Measurements from ENCODE around the gene TNFRSF25.
"Not testable (repeated sequence)": the region's sequence is repeated elsewhere in the genome, so short reads cannot be mapped to it uniquely, and the experiment has no call there.

The TNFRSF25 gene

DNA sequence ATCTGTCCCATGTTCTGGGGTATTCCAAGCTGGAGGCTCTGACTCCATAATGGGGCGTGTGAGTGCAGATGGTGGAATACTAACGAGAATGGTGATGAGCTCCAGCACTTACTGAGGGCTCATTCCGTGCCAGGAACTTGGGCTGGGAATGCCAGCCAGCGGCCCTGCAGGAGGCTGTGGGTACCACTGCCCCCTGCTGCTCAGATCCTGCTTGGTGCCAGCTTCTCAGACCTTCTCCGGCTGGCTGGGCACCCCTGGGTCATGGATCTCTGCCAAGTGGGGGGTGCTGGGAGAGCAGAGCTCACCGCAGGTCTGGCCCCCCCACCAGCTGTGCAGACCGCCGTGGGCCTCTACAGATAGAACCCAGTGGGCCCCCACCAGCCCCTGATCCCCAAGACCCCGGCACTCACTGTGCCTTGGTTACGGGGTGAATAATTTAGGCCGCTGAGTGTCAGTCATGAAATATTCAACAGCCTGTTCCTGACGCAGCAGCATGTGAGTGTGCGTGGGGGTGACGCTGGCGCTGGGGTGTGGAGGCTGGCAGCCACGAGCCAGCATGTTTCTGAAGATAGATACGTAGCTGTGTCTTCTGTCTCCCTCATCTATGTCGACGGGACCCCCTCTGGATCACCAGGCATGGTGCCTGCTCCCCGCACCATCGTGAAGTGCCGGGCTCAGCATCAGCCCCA, 28.8 kb downstream of the TNFRSF25 start:
- in situ Hi-C loops (cut with MboI; ENCODE audit: low sequenced_read_pairs): not testable (repeated sequence)

DNA sequence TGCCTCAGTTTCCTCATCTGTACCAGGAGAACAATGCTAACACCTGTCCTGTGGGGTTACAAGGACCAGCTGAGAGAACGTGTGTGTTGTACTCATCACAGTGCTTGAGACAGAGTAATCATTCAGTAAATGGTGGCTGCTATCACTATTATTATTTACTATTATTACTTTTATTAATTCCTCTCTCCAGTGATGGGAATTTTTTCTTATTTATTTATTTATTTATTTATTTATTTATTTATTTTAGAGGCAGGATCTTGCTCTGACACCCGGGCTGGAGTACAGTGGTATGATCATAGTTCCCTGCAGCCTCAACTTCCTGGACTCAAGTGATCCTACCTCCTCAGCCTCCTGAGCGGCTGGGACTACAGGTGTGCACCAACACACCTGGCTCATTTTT, 29.7 kb downstream of the TNFRSF25 start:
- in situ Hi-C loops (cut with MboI; ENCODE audit: low sequenced_read_pairs): not testable (repeated sequence)

DNA sequence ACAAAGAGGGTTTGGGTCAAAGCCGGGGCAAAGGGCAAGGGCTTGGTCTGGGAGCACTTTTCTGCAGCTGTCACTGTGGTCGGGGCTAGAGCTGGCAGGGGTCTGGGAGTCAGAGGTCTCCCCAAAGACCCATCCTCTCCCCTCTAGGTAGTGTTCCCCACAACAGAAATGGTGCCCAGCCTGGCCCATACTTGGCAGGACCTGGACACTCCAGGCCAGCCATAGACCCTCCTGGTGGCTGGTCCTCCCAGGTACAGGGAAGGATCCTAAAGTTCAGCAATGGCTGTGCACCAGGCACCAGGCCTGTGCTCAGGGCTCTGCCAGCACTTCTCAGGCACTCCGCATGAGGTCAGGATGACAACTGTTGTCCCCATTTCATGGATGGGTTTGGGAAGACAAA, 30.4 kb downstream of the TNFRSF25 start:
- in situ Hi-C loops (cut with MboI; ENCODE audit: low sequenced_read_pairs): no loop called here

DNA sequence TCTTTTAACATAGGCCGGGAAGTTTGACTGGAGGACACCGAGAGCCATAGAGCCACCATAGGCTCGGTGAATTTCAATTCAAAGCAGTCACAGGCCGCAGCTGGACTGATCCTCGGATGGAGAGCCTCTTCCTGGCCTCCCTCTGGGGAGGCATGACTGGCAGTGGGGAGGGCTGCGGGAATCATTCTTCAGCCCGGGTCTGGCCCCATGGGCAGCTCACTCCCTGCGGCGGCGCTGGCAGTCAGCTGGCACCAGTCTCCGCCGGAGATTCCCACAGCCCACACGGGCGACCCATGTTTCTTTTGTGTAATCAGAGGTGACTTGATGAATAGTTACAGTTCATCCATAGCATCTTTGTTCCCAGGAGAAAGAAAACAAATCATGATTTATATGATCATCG, 30.8 kb downstream of the TNFRSF25 start:
- in situ Hi-C loops (cut with MboI; ENCODE audit: low sequenced_read_pairs): no loop called here

DNA sequence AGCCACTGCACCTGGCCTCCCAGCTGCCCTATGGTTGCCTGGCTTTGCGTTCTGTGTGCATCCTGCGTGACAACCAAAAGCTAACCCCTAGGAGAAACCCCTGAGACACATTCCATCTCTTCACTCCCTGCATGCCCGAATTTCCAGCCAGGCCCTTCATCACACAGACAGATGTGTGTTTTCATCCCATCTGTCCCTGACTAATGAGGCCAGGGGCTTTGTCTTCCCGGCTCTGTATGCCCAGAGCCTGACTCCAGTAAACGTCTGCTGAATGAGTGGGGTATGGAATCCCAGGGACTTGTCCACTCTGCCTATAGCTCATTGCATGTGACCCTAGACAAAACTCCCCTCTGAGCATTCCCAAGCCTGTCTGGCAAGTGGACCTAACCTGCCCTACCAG, 31.8 kb downstream of the TNFRSF25 start:
- in situ Hi-C loops (cut with MboI; ENCODE audit: low sequenced_read_pairs): no loop called here

DNA sequence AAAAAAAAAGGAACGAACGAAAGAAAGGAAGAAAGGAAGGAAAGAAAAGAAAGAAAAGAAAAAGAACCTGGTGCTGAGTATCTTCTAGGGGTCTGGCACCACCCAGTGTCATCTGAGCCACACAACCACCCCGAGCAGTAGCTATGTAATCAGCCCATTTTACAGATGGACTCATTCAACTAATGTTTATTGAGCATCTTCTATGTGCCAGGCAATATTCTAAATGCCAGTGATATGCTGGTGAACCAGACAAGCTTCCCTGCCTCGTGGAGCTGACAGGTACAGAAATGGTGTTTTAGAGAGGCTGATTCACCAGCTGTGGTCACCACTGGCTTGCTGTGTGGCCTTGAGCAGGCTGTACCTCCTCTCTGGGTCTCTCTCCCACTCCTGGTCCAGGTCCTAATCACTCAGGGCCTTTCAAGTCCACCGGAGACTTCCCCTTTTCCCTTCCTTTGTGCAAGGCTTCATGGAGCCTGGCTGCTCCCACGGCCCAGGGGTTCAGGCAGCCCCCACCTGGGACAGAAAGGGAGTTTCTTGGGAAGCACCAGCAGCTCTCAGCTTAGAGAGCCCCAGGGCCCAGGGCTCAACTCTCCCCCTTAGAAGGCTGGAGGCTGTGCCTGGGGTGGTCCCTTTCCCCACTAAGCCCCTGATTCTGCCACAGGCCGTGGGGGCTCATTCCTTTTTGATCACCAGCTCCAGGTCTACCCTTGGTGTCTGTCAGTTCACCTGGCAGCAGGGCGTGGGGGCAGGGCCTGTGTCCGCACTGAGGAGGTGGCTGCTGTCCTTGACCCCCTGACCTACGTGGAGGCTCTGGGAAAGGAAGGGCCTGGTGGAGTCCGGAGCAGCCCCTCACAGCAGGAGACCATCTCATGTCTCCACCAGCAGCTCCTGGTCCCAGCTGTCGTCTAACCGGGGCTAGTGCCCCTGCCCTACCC, 34.1 kb downstream of the TNFRSF25 start:
- in situ Hi-C loops (cut with MboI; ENCODE audit: low sequenced_read_pairs): not testable (repeated sequence)

DNA sequence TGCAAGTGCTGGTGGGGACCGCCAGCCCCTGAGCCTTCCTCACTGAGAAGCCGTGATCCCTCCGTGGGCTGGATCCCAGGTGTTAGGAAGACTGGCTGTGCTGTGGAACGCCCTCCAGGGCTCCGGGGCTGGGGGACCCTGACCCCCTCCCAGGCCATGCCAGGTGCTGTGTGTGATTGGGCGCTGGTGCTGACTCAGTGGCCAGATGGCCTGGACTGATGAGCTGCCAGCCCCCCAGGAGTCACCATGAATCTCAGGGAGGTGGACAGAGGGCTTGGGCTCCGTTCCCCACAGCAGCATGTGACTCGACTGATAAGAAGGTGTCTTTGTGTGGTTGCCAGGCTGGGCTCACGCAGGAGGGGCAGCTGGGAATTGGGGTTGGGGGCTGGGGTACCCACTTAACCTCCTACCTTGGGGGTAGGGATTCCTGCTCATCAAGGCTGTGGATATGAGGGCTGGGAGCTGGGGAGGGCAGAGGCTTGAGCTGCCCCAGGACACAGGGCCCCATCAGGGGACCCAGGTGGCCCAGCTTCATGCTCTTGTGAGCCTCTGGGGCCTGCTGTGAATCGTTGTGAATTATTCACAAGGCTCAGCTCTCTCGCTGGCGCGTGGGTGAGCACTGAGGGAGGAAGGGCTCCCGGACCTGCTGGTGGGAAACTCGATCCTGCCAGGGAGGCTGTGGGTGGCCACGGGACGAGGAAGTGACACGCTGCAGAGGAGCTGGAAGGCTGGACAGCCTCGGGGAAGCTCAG, 36.1 kb downstream of the TNFRSF25 start:
- in situ Hi-C loops (cut with MboI; ENCODE audit: low sequenced_read_pairs): not testable (repeated sequence)

DNA sequence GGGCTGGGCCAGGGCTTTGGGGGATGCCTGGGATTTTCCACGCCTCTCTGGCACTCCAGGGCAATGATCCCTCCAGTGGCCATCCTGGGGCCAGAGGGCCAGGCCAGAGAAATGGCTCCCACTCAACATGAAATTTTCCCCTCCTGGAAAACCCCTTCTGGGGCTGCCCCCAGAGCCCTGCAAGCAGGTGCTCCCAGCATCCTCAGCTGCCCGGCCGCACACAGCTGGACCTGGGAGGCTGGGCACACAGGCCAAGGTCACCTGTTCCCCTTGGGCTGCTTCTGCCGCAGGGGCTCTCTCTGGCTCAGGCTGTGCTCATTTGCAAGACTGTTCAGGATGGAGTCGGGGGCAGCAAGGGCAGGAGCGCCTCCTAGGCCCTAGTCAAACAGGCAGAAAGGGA, 37.5 kb downstream of the TNFRSF25 start:
- in situ Hi-C loops (cut with MboI; ENCODE audit: low sequenced_read_pairs): not testable (repeated sequence)

DNA sequence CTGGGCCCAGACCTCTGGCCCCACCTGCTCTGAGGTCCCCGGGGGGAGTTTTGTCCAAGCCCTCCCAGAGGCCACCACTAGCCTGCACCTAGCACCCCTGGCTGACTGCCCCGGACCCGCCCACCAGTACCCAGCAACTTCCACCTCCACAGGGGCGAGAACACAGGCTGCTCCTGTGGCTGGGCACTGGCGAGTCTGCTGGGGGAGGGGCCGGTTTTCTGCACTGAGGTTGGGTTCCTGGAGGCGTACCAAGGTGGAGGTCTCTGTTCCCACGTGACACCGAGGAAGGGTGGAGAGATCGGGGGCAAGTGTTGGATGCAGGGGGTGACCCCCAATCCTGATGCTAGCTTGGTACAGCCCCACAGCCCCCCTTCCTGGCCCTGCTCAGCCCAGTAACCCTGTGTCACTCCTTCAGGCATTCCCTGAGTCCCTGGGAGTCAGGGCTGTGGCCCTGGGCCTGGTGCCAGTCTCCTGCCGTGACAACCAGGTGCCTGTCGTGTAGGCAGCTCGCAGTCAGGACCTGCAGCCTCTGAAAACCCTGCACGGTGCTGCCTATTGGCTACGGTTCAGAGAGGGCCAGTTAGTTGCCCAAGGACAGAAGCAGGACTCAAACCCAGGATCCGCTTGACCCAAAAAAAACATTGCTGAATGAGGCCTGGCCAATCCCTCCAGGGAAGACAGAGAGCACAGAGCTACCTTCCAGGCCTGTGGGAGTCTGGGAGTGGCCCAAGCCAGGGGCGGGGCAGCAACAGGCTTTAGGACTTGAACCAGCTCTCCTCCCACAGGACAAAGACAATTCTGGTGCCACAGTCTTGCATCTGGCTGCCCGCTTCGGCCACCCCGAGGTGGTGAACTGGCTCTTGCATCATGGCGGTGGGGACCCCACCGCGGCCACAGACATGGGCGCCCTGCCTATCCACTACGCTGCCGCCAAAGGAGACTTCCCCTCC, 38.3 kb downstream of the TNFRSF25 start:
- in situ Hi-C loops (cut with MboI; ENCODE audit: low sequenced_read_pairs): no loop called here

DNA sequence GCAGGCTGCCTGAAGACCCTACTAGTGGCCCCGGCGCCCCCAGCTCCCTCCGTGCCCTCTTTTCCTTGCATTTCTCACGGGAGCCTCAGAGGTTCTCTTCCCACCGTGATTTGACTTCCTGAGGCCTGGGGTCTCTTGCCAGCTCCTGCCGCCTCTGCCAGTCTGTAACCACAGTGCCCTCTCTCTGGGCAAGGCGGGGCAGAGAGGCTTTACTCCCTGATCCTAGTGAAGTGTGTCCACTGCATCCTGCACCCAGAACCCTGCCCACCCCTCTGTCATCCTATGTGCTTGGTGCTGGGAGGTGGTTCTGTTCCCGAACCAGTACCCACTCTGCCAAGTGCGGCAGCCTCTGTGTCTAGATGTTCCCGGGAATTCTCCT, 39.0 kb downstream of the TNFRSF25 start:
- in situ Hi-C loops (cut with MboI; ENCODE audit: low sequenced_read_pairs): no loop called here

DNA sequence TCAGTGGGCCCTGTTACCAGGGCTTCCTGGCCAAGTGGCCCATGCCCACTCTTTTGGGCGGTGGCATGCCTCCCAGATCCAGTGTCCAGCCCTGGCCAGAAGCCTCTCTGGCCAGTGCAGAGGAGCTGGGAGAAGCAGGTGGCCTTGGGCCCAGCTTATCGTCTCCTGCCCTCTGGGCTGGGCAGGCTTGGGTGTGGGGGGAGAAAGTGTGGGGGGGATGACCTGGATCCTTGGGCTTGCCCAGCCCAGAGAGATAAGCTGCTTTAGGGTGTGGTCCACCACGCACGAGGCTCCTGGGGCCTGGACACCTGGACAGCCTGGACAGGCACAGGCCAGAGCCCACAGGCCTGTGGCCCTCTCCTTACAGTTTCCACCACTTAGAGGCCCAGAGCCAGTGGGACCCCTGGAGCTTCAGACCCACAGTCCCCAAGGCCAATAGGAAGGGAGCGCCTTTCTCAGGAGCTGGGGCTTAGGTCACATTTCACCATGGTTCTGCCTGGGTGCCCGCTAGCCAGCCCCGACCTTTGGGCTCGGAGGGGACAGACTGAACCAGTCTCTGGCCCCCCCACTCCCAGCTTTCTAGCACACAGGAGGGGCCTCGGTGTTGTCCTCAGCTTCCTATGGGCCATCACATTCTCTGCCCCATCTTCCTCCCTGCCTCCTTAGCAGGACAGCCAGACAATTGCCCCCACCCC, 39.5 kb downstream of the TNFRSF25 start:
- in situ Hi-C loops (cut with MboI; ENCODE audit: low sequenced_read_pairs): no loop called here

DNA sequence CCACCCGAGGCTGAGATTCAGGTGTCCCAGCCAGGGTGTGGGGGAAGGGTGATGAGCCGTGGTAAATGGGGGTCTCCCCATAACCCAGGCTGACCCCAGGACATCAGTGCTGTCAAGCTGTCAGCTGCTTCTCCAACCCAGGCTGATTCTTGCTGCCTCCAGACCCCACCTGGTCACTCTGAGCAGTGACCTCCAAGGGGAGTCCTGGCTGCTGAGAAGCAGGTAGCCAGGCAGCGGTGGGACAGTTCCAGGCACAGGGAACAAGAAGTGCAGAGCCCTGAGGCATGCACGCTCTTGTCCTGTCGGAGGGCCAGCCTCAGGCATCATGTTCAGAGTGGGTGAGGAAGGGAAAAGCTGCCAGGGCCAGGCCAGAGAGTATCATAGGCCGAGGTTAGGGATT, 40.3 kb downstream of the TNFRSF25 start:
- in situ Hi-C loops (cut with MboI; ENCODE audit: low sequenced_read_pairs): no loop called here

DNA sequence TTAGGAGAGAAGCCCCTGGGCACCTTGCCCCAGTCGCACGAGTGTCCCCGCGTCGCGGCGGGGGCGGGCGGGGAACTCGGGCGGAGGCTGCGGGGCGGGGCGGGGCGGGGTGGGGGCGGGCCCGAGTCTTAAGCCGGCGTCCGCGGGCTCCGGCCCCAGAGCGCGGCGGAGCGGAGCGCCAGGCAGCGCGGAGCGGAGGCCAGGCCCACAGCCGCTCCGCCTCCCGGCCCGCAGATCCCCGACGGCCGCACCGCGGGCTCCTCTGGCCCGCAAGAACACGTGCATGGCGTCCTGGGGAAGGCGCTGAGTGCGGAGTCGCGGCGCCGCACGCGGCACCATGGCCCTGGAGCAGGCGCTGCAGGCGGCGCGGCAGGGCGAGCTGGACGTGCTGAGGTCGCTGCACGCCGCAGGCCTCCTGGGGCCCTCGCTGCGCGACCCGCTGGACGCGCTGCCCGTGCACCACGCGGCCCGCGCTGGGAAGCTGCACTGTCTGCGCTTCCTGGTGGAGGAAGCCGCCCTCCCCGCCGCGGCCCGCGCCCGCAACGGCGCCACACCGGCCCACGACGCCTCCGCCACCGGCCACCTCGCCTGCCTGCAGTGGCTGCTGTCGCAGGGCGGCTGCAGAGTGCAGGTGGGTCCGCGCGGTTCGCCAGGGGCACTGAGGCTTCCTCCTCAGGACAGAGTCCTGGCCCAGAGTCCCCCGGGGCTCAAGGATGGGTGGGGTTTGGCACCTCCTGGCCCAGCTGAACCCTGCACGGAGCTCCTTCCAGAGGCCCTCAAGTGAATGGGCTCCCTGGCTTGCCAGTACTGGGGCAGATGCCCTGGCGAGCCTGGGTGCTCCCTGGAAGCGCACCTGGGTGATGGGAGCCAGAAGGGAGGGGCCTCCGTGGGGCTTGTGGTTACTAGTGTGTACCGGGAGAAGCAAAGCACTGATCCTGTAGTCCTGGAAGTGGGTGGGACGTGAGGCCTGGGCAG, 41.1 kb downstream of the TNFRSF25 start, which contains the start of gene ESPN:
ESPN (plus strand) TSS at position 158 of the 975 bp plus-strand sequence; CDS start at position 338, 180 bp downstream.
- in situ Hi-C loops (cut with MboI; ENCODE audit: low sequenced_read_pairs): loop anchor here (25.0 kb wide), 1 partner anchor 163 kb away; the partner anchor contains the start of gene GPR153

DNA sequence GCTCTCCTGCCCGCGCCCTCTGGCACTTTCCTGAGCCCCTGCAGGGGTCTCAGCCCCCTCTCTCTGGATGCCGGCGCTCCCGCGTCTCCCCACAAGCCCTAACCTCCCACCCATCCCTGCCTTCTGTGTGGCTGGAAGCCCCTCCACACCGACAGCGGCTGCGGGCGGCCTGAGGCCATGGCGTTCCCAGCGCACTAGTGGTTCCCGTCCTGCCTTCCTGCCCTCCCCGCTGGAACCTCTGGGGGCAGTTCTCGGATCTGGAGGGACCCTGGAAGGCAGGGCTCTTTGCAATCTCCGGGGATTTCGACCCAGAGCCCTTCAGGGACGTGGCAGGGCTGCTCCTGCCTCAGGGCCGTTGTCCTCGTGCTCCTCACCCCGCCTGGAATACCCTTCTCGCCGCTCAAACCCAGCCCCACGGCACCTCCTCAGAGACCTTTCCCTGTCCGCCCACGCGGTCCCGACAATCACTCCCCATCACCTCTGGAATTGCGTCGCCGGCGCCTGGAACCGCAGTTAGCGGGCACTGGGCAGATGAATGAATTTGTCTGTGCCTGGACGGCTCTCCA, 41.9 kb downstream of the TNFRSF25 start:
- in situ Hi-C loops (cut with MboI; ENCODE audit: low sequenced_read_pairs): loop anchor here (25.0 kb wide), 1 partner anchor 162 kb away; the partner anchor contains the start of gene GPR153

DNA sequence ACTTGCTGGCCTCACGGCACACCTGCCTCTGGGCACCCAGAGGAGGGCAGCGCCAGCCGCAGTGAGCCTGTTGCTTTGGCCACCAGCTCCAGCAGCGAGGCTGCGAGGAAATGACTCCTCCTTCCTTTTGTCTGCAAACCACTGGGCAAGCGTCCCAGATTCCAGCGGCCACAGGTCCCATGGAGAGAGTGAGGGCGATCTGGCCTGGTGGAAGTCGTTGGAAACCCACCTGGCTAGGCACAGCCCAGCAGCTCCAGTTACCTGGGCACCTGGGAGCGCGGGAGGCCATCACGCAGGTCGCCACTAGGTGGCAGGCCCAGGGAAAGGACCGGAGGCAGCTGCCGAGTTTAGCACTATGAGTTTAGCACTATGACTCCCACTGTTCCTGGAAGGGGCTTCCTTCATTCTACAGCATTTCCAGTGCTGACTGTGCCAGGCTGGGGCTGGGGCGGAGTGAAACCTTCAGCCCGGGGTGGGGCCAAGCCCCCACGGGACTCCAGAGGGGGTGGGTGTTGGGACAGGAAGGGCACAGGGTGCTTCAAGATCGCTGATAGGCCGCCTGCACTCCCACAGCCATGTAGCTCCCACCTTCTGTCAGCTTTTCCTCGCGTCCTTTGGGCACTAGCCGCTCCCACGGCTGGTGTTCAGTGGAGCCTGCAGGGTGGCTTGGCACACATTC, 42.5 kb downstream of the TNFRSF25 start:
- in situ Hi-C loops (cut with MboI; ENCODE audit: low sequenced_read_pairs): loop anchor here (25.0 kb wide), 1 partner anchor 161 kb away; the partner anchor contains the start of gene GPR153

DNA sequence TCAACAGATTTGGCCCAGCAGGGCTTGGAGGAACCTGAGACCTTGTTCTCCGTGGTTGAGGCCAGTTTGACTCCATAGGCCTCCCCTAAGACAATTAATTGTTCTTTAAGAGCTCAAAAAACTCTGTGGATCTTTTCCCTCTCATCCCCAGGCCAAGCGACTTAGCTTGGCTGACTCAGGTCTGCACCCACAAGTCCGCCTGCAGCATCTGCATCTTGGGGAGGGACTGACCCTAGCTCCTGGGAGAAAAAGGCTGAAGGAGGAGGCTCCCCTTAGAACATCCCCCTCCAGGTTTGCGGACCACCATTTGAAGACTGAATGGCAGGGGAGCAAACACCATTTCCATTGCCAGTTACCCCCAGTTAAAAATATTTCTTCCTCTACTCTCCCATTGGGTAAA, 44.7 kb downstream of the TNFRSF25 start:
- in situ Hi-C loops (cut with MboI; ENCODE audit: low sequenced_read_pairs): loop anchor here (25.0 kb wide), 1 partner anchor 159 kb away; the partner anchor contains the start of gene GPR153

DNA sequence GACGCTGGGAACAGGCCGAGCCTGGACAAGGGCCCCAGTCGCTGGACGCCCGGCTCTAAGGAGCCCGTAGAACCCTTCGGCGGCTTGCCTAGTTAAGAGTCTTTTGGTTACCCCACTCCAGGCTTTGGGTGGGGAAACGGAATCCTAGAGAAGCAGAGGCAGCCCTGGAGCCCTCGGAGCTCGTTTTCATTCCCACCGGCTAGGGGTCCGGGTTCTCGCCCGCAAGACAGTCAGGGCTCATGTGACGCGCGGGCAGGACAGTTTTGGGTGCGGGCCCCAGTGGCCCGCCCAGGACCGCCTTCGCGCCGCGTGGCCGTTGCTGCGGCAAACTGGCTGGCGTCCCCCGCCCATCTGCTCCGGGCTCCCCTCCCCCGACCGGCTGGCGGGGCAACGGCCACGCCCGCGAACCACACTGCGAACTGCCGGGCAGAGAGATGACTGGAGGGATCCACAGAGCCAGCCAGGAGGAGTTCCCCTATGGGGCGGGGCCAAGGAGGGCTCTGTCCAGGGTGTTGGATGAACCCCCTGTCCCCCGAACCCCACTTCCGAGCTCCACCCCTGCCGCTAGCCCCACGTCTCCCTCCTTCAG, 45.4 kb downstream of the TNFRSF25 start:
- in situ Hi-C loops (cut with MboI; ENCODE audit: low sequenced_read_pairs): loop anchor here (25.0 kb wide), 1 partner anchor 158 kb away; the partner anchor contains the start of gene GPR153

Measured in HL-60/S4 treated with phorbol 12-myristate 13-acetate at 8.2 ng/mL for 4 days and 3 days (cell line).